CD14-positive monocyte (primary cell): ENCODE data around the gene EFCAB5. TPM values are rescaled to one million over a fixed set of nuclear protein-coding genes. Genes with fewer than 3 reads are reported as not detected.
"Not testable (repeated sequence)": the region's sequence is repeated elsewhere in the genome, so short reads cannot be mapped to it uniquely, and the experiment has no call there.

Experiments used
- DNase-seq, 3 donors: peaks; one replicate each; pipeline ENCODE4 v3.0.0-alpha.2; 2011 to 2022
- H2AFZ ChIP-seq: 2 replicates; pipeline ENCODE4 v1.6.0; 2012; ENCODE audit warnings: mild to moderate bottlenecking, low read depth, low read length, inconsistent platforms; ENCODE audit not compliant: insufficient read depth, poor library complexity, severe bottlenecking
- H3K27ac ChIP-seq, 2 donors: 1 replicate in 1 of 2; 2 replicates in 1 of 2; pipeline ENCODE4 v1.5.1; 2012 to 2013; ENCODE audit warnings: low read length in 2 of 2, control low read depth in 1 of 2, inconsistent platforms in 1 of 2, low read depth in 1 of 2, mild to moderate bottlenecking in 1 of 2
- H3K27me3 ChIP-seq, 2 donors: one replicate each; pipeline versions ENCODE4 v1.6.0 to v1.6.1; 2011 to 2013; ENCODE audit warnings: low read length in 2 of 2; ENCODE audit not compliant: control insufficient read depth in 2 of 2, insufficient read depth in 2 of 2
- H3K36me3 ChIP-seq, 2 donors: replicated peaks in 1 of 2; 1 replicate in 1 of 2; 2 replicates in 1 of 2; pipeline versions ENCODE4 v1.5.1 to v1.6.1; 2012 to 2013; ENCODE audit warnings: low read length in 2 of 2, control low read depth in 1 of 2, inconsistent platforms in 1 of 2, mild to moderate bottlenecking in 1 of 2; ENCODE audit not compliant: insufficient read depth in 2 of 2, control insufficient read depth in 1 of 2
- H3K4me1 ChIP-seq, 2 donors: 1 replicate in 1 of 2; 2 replicates in 1 of 2; pipeline versions ENCODE4 v1.5.1 to v1.6.1; 2012 to 2013; ENCODE audit warnings: low read length in 2 of 2, control low read depth in 1 of 2, inconsistent platforms in 1 of 2, mild to moderate bottlenecking in 1 of 2, moderate library complexity in 1 of 2; ENCODE audit not compliant: insufficient read depth in 2 of 2, control insufficient read depth in 1 of 2
- H3K4me2 ChIP-seq: replicated peaks from 2 replicates; pipeline ENCODE3; 2012; ENCODE audit warnings: low read length, moderate library complexity, mild to moderate bottlenecking; ENCODE audit not compliant: poor library complexity, severe bottlenecking; ENCODE audit errors: extremely low read depth
- H3K4me3 ChIP-seq, 3 experiments: fragments of 200-600 bp in 1 of 3; sonication (generic) in 1 of 3; replicated peaks in 1 of 3; 1 replicate in 2 of 3; 2 replicates in 1 of 3; pipeline ENCODE4 v1.5.1; 2011 to 2013; ENCODE audit warnings: low read length in 3 of 3, mild to moderate bottlenecking in 3 of 3, control low read depth in 2 of 3, low read depth in 2 of 3, inconsistent platforms in 1 of 3, moderate library complexity in 1 of 3
- H3K79me2 ChIP-seq: 2 replicates; pipeline ENCODE4 v1.6.0; 2012; ENCODE audit warnings: mild to moderate bottlenecking, control low read depth, inconsistent platforms, low read length, moderate library complexity; ENCODE audit not compliant: insufficient read depth
- H3K9ac ChIP-seq: 2 replicates; pipeline ENCODE4 v1.6.0; 2017; ENCODE audit warnings: low read length, mild to moderate bottlenecking; ENCODE audit not compliant: insufficient read depth, poor library complexity, severe bottlenecking
- H3K9me3 ChIP-seq, 2 donors: replicated peaks in 1 of 2; 1 replicate in 1 of 2; 2 replicates in 1 of 2; pipeline versions ENCODE4 v1.5.1 to v1.6.1; 2012 to 2013; ENCODE audit warnings: low read length in 2 of 2, control low read depth in 1 of 2; ENCODE audit not compliant: control insufficient read depth in 1 of 2, insufficient read depth in 1 of 2
- H4K20me1 ChIP-seq: 2 replicates; pipeline ENCODE4 v1.6.0; 2012; ENCODE audit warnings: mild to moderate bottlenecking, low read length, control low read depth, moderate library complexity; ENCODE audit not compliant: insufficient read depth
- H3K27ac Mint-ChIP-seq, 7 donors: one replicate each; pipeline ENCODE4 v1.8.0; 2020; ENCODE audit warnings: mild to moderate bottlenecking in 7 of 7, mixed read lengths in 7 of 7, moderate library complexity in 6 of 7, inconsistent platforms in 2 of 7
- H3K27me3 Mint-ChIP-seq, 3 donors: one replicate each; pipeline ENCODE4 v1.8.0; 2021 to 2022; ENCODE audit warnings: low read depth in 3 of 3, mild to moderate bottlenecking in 3 of 3, mixed read lengths in 3 of 3, moderate library complexity in 3 of 3, inconsistent platforms in 1 of 3
- H3K36me3 Mint-ChIP-seq, 2 donors: one replicate each; pipeline ENCODE4 v1.8.0; 2020; ENCODE audit warnings: mixed read lengths in 2 of 2, inconsistent platforms in 1 of 2, mild to moderate bottlenecking in 1 of 2
- H3K4me1 Mint-ChIP-seq: one replicate; pipeline ENCODE4 v1.8.0; 2020; ENCODE audit warnings: mild to moderate bottlenecking, mixed read lengths
- H3K4me3 Mint-ChIP-seq, 2 donors: one replicate each; pipeline ENCODE4 v1.8.0; 2020; ENCODE audit warnings: mild to moderate bottlenecking in 2 of 2, mixed read lengths in 2 of 2, moderate library complexity in 1 of 2
- H3K9me3 Mint-ChIP-seq, 7 donors: one replicate each; pipeline ENCODE4 v1.8.0; 2020 to 2022; ENCODE audit warnings: mixed read lengths in 7 of 7, mild to moderate bottlenecking in 6 of 7, moderate library complexity in 6 of 7, inconsistent platforms in 2 of 7
- WGBS: methylation state at CpG from one replicate; pipeline ENCODE4 v1.1.5; 2013; ENCODE audit warnings: missing lambda C conversion rate; ENCODE audit not compliant: insufficient coverage; 5-methylcytosine and 5-hydroxymethylcytosine counted together
- intact Hi-C, 2 donors: fragments of 100-400 bp; cut with micrococcal nuclease; formaldehyde crosslinking; loops; one replicate each; pipeline versions ENCODE4 v1.15.0 to v1.15.1; 2023
- polyA minus RNA-seq: library from RNA; depleted of rRNA, polyadenylated mRNA; stranded (reverse); fragments of >200 nt; gene quantifications from 2 replicates; pipeline ENCODE4 v1.2.3, GENCODE V29; 2012
- polyA plus RNA-seq, 3 donors: library from polyadenylated mRNA; depleted of rRNA in 1 of 3; unstranded in 2 of 3; stranded (reverse) in 1 of 3; fragments of 300-500 nt in 2 of 3; fragments of >200 nt in 1 of 3; fragmentation: Illumina TruSeq in 2 of 3; gene quantifications; 1 replicate in 2 of 3; 2 replicates in 1 of 3; pipeline ENCODE4 v1.2.3, GENCODE V29; 2012 to 2021
- total RNA-seq, 12 experiments: library from RNA in 1 of 12; stranded (reverse) in 1 of 12; fragments of 120-200 nt in 1 of 12; gene quantifications; one replicate each; pipeline ENCODE4 v1.2.4 and lab custom pipeline; 2013 to 2026; ENCODE audit warnings: mixed read lengths in 6 of 12, inconsistent platforms in 1 of 12
- TF ChIP-seq, protein P1 (sequence below): fragments of 200-600 bp; IDR thresholded peaks from one replicate; pipeline ENCODE4 v1.8.0; 2022; ENCODE audit warnings: antibody characterized with exemption, mild to moderate bottlenecking

Gene EFCAB5
- total RNA-seq (2013): 0.27 TPM
- polyA plus RNA-seq: under 1 TPM in 1 of 3 donors, not detected in 2; 0.04 TPM
- polyA minus RNA-seq: 0.08 TPM in 1 of 2 replicates, not detected in the other
- 0.42 to 5.4 (median 1.1) reads per million in 11 experiments for total RNA-seq (lab: John Stamatoyannopoulos, UW)

DNA sequence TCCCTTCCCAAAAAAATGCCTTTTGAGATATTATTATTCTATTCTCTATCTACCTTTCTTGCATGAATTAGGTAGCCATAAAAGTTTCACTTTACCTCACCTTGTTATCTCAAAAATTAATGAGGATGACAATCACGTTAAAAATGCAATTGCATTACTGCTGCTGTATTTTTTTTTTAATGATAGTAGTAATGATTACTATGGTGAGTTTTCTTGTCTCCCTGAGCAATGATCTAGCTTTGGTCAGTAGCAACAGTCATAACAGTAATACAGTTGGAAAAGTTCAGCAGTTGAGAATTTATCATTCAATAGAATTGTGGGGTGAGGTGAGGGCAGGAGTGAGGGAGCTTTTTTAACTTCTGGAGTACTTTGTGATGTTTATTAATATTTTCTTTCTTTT is at the start of gene EFCAB5:
Gene EFCAB5, plus strand, starts transcription at position 301 of the 400 bp plus-strand sequence. CDS start 163 bp downstream, outside the sequence.
- Mint-ChIP-seq H3K36me3 (no peaks in the 10 kb centered on the region), H3K27me3 (peaks cover 0 to 1% (median 1%) of the 10 kb centered on the region in 3 donors), H3K9me3 (no peaks in the 10 kb centered on the region), H3K4me1 (peaks cover 2% of the 10 kb centered on the region), H3K4me3 (no peak within 1 kb of the TSS), H3K27ac (no peak within 1 kb of the TSS)
- TF ChIP-seq, protein P1, sequence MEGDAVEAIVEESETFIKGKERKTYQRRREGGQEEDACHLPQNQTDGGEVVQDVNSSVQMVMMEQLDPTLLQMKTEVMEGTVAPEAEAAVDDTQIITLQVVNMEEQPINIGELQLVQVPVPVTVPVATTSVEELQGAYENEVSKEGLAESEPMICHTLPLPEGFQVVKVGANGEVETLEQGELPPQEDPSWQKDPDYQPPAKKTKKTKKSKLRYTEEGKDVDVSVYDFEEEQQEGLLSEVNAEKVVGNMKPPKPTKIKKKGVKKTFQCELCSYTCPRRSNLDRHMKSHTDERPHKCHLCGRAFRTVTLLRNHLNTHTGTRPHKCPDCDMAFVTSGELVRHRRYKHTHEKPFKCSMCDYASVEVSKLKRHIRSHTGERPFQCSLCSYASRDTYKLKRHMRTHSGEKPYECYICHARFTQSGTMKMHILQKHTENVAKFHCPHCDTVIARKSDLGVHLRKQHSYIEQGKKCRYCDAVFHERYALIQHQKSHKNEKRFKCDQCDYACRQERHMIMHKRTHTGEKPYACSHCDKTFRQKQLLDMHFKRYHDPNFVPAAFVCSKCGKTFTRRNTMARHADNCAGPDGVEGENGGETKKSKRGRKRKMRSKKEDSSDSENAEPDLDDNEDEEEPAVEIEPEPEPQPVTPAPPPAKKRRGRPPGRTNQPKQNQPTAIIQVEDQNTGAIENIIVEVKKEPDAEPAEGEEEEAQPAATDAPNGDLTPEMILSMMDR: no peak
- Histone ChIP-seq H3K79me2 (no peaks in the 10 kb centered on the region), H3K36me3 (no peaks in the 10 kb centered on the region), H3K4me2 (no peak within 1 kb of the TSS), H3K27ac (no peak within 1 kb of the TSS), H3K9ac (no peak within 1 kb of the TSS), H2AFZ (no peak within 1 kb of the TSS), H3K4me3 (no peak within 1 kb of the TSS), H3K4me1 (no peaks in the 10 kb centered on the region), H4K20me1 (no peaks in the 10 kb centered on the region), H3K27me3 (no peaks in the 10 kb centered on the region), H3K9me3 (no peaks in the 10 kb centered on the region)
- DNase-seq: no peak
- intact Hi-C loops: no loop called here
- no CpG with 5 or more reads among the region's 1 CpG for WGBS

DNA sequence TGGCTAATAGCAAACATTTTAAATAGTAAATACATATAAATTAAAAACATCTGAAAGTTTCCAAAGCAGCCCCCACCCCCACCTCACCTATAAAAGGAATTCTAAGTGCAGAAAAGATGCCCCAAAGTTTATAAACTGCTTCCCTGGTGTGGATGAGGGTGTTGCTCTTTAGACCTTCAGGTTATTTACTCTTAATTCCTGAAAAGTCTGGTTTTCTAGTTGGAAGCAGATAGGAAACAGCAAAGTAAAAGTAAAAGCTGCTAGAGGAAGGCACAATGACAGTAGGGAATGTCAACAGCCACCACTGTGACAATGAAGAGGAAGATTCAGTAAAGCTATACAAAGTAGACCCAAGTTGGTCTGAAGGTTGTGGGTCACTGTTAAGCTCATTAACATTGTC is 49.2 kb upstream of the EFCAB5 start:
- no peak for DNase-seq
- Mint-ChIP-seq H3K27ac (no peak overlapping the region), H3K9me3 (peaks cover 2 to 8% (median 3%) of the 10 kb centered on the region in 7 donors), H3K4me3 (no peak overlapping the region), H3K4me1 (peaks cover 11% of the 10 kb centered on the region), H3K27me3 (peaks cover 0 to 2% (median 0%) of the 10 kb centered on the region in 3 donors), H3K36me3 (peaks cover 8 to 11% of the 10 kb centered on the region in 2 donors)
- Histone ChIP-seq H4K20me1 (no peaks in the 10 kb centered on the region), H3K4me3 (no peak overlapping the region), H3K9me3 (no peaks in the 10 kb centered on the region), H2AFZ (no peak overlapping the region), H3K36me3 (no peaks in the 10 kb centered on the region), H3K79me2 (peaks cover 60% of the 10 kb centered on the region), H3K4me1 (no peaks in the 10 kb centered on the region), H3K27ac (no peak overlapping the region), H3K4me2 (no peak overlapping the region), H3K27me3 (no peaks in the 10 kb centered on the region), H3K9ac (no peak overlapping the region)
- TF ChIP-seq, protein P1: no peak
- intact Hi-C loops: no loop called here

DNA sequence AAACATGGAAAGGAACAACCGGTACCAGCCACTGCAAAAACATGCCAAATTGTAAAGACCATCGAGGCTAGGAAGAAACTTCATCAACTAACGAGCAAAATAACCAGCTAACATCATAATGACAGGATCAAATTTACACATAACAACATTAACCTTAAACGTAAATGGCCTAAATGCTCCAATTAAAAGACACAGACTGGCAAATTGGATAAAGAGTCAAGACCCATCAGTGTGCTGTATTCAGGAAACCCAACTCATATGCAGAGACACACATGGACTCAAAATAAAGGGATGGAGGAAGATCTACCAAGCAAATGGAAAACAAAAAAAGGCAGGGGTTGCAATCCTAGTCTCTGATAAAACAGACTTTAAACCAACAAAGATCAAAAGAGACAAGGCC is 44.3 kb upstream of the EFCAB5 start:
- H3K4me3 Mint-ChIP-seq, H3K9ac ChIP-seq, H3K4me2 ChIP-seq, intact Hi-C loops, H3K27me3 Mint-ChIP-seq, H4K20me1 ChIP-seq, H3K27me3 ChIP-seq, H3K27ac ChIP-seq, H3K36me3 ChIP-seq, H2AFZ ChIP-seq, H3K4me3 ChIP-seq, H3K4me1 ChIP-seq, H3K9me3 ChIP-seq, H3K27ac Mint-ChIP-seq, DNase-seq, H3K36me3 Mint-ChIP-seq: not testable (repeated sequence)
- WGBS: no CpG with 5 or more reads among the region's 4 CpGs
- H3K9me3 Mint-ChIP-seq: peaks cover 3 to 10% (median 6%) of the 10 kb centered on the region in 7 donors
- peaks cover 15% of the 10 kb centered on the region for H3K4me1 Mint-ChIP-seq
- H3K79me2 ChIP-seq: peaks cover 29% of the 10 kb centered on the region
